ENCODE results near the gene ZC3HAV1L. TPM values are rescaled to one million over a fixed set of nuclear protein-coding genes. Genes with fewer than 3 reads are reported as not detected.
A peak's percentile ranks its signal among the peaks of the same experiment; 100 is the strongest.

ZC3HAV1L gene
- total and polyA plus RNA-seq, 3 donors from 2014 or later = 2.5 to 22.6 (median 22.4) TPM

- no peak for DNase-seq
- 41 to 66% methylated on average over 5 of the region's 5 CpGs for WGBS, 2 donors
- Histone ChIP-seq H3K4me3 (no peak overlapping the region), H3K4me1 (peaks cover 3% of the 10 kb centered on the region), H3K36me3 (ENCODE audit: low read depth, missing control alignments) (no peaks in the 10 kb centered on the region), H3K9me3 (no peaks in the 10 kb centered on the region), H3K27ac (peak overlapping the region in 1 of 2 donors; percentile 26), H3K27me3 (no peaks in the 10 kb centered on the region)
- no peak for TF ChIP-seq CTCF (IDR thresholded peaks at IDR 0.05)
- TF ChIP-seq POLR2A (IDR thresholded peaks at IDR 0.05) = no peak
- intact Hi-C loops (cut with DNase I; ENCODE audit: low total_unique reads) = no loop called here
Measured at GRCh38 chr7:139023076-139023475, 12.8 kb downstream of the ZC3HAV1L start.

GRCh38 chr7:139022286-139022685 lies 13.6 kb downstream of the ZC3HAV1L start:
- Histone ChIP-seq H3K9me3 (no peaks in the 10 kb centered on the region), H3K36me3 (ENCODE audit: low read depth, missing control alignments) (no peaks in the 10 kb centered on the region), H3K27me3 (no peaks in the 10 kb centered on the region), H3K4me1 (peaks cover 3% of the 10 kb centered on the region), H3K4me3 (no peak overlapping the region), H3K27ac (peak overlapping the region in 1 of 2 donors; percentile 29)
- no peak for DNase-seq
- no peak for TF ChIP-seq POLR2A (IDR thresholded peaks at IDR 0.05)
- TF ChIP-seq CTCF (IDR thresholded peaks at IDR 0.05) = no peak
- WGBS, 2 donors = 57 to 80% methylated on average over 4 of the region's 4 CpGs
- intact Hi-C loops (cut with DNase I; ENCODE audit: low total_unique reads) = no loop called here

GRCh38 chr7:139018910-139019309 lies 16.9 kb downstream of the ZC3HAV1L start:
- no peaks in the 10 kb centered on the region for H3K27me3 ChIP-seq
- H3K4me1 ChIP-seq = peaks cover 3% of the 10 kb centered on the region
- no peaks in the 10 kb centered on the region for H3K9me3 ChIP-seq
- WGBS, 2 donors = 41 to 50% methylated on average over 3 of the region's 3 CpGs
- no peak for TF ChIP-seq CTCF (IDR thresholded peaks at IDR 0.05)
- no peak for TF ChIP-seq POLR2A (IDR thresholded peaks at IDR 0.05)
- no peak overlapping the region for H3K4me3 ChIP-seq
- intact Hi-C loops (cut with DNase I; ENCODE audit: low total_unique reads) = no loop called here
- DNase-seq = no peak
- H3K36me3 ChIP-seq (ENCODE audit: low read depth, missing control alignments) = no peaks in the 10 kb centered on the region
- no peak overlapping the region for H3K27ac ChIP-seq

- DNase-seq = peak; percentile 85
- no peaks in the 10 kb centered on the region for H3K27me3 ChIP-seq
- no peak overlapping the region for H3K4me3 ChIP-seq
- H3K4me1 ChIP-seq = peaks cover 3% of the 10 kb centered on the region
- TF ChIP-seq CTCF (IDR thresholded peaks at IDR 0.05) = peak; percentile 58 to 67 (median 63)
- TF ChIP-seq POLR2A (IDR thresholded peaks at IDR 0.05) = no peak
- H3K27ac ChIP-seq = no peak overlapping the region
- intact Hi-C loops (cut with DNase I; ENCODE audit: low total_unique reads) = no loop called here
- H3K36me3 ChIP-seq (ENCODE audit: low read depth, missing control alignments) = no peaks in the 10 kb centered on the region
- 25 to 54% methylated on average over 7 of the region's 7 CpGs for WGBS, 2 donors
- no peaks in the 10 kb centered on the region for H3K9me3 ChIP-seq
Measured at GRCh38 chr7:139016931-139017511, 18.8 kb downstream of the ZC3HAV1L start.

- Histone ChIP-seq H3K4me1 (no peaks in the 10 kb centered on the region), H3K9me3 (no peaks in the 10 kb centered on the region), H3K27ac (no peak overlapping the region), H3K36me3 (ENCODE audit: low read depth, missing control alignments) (no peaks in the 10 kb centered on the region), H3K4me3 (no peak overlapping the region), H3K27me3 (no peaks in the 10 kb centered on the region)
- intact Hi-C loops (cut with DNase I; ENCODE audit: low total_unique reads) = no loop called here
- 86 to 95% methylated on average over 3 of the region's 3 CpGs for WGBS, 2 donors
- DNase-seq = no peak
- TF ChIP-seq CTCF (IDR thresholded peaks at IDR 0.05) (no peak), POLR2A (IDR thresholded peaks at IDR 0.05) (no peak)
Measured at GRCh38 chr7:139011373-139011772, 24.5 kb downstream of the ZC3HAV1L start.

Measured in testis (tissue), 3 donors.